Loucy (cell line): ENCODE results near the gene COL23A1.

Experiments
- H2AFZ ChIP-seq: fragments of 200-600 bp; sonication (generic); 2 replicates; pipeline ENCODE4 v1.6.0; 2016; ENCODE audit warnings: antibody characterized with exemption, mild to moderate bottlenecking, low read length, moderate library complexity
- H3F3A ChIP-seq: fragments of 200-600 bp; 2 replicates; pipeline ENCODE4 v1.6.0; 2016; ENCODE audit warnings: antibody characterized with exemption, low read depth, mild to moderate bottlenecking
- H3K27me3 ChIP-seq: fragments of 200-600 bp; sonication (generic); 2 replicates; pipeline ENCODE4 v1.6.1; 2014; ENCODE audit warnings: low read length, mild to moderate bottlenecking; ENCODE audit not compliant: insufficient read depth, poor library complexity, severe bottlenecking
- H3K36me3 ChIP-seq: fragments of 200-600 bp; sonication (generic); 2 replicates; pipeline ENCODE4 v1.6.1; 2016; ENCODE audit warnings: low read length; ENCODE audit not compliant: insufficient read depth
- H3K4me1 ChIP-seq: fragments of 200-600 bp; sonication (generic); 2 replicates; pipeline ENCODE4 v1.5.1; 2014; ENCODE audit warnings: low read length, mild to moderate bottlenecking; ENCODE audit not compliant: insufficient read depth, poor library complexity, severe bottlenecking
- H3K4me2 ChIP-seq: fragments of 200-600 bp; sonication (generic); 2 replicates; pipeline ENCODE4 v1.6.0; 2014; ENCODE audit warnings: antibody characterized with exemption, low read length, low read depth, mild to moderate bottlenecking; ENCODE audit not compliant: poor library complexity, severe bottlenecking
- H3K4me3 ChIP-seq: fragments of 200-600 bp; sonication (generic); 2 replicates; pipeline ENCODE4 v1.5.1; 2014; ENCODE audit warnings: low read length, mild to moderate bottlenecking, mixed read lengths; ENCODE audit not compliant: poor library complexity, severe bottlenecking
- H3K79me2 ChIP-seq: fragments of 200-600 bp; sonication (generic); 2 replicates; pipeline ENCODE4 v1.6.1; 2014; ENCODE audit warnings: low read length; ENCODE audit not compliant: insufficient read depth
- H3K9ac ChIP-seq: fragments of 200-600 bp; sonication (generic); 2 replicates; pipeline ENCODE4 v1.6.0; 2014; ENCODE audit warnings: mild to moderate bottlenecking, low read depth, low read length, moderate library complexity; ENCODE audit not compliant: poor library complexity, severe bottlenecking
- H3K9me2 ChIP-seq: fragments of 200-600 bp; sonication (generic); replicated peaks from 2 replicates; pipeline ENCODE4 v1.6.1; 2016; ENCODE audit warnings: low read depth, low read length, mixed read lengths
- H3K9me3 ChIP-seq: fragments of 200-600 bp; sonication (generic); 2 replicates; pipeline ENCODE4 v1.6.1; 2014; ENCODE audit warnings: mild to moderate bottlenecking, antibody characterized with exemption, low read length, low read depth; ENCODE audit not compliant: insufficient read depth
- H4K20me1 ChIP-seq: fragments of 200-600 bp; sonication (generic); 2 replicates; pipeline ENCODE4 v1.6.0; 2014; ENCODE audit warnings: antibody characterized with exemption, low read length, mild to moderate bottlenecking; ENCODE audit not compliant: insufficient read depth, poor library complexity, severe bottlenecking
- EZH2phosphoT487 ChIP-seq: fragments of 200-600 bp; IDR thresholded peaks from 2 replicates; pipeline ENCODE4 v1.6.1; 2018; ENCODE audit warnings: antibody characterized with exemption, mild to moderate bottlenecking, moderate library complexity, borderline replicate concordance
- TF ChIP-seq, protein P1 (sequence below): fragments of 200-600 bp; sonication (generic); conservative IDR thresholded peaks from 2 replicates; pipeline ENCODE4 v1.5.1; 2014; ENCODE audit warnings: mild to moderate bottlenecking, antibody characterized with exemption, low read length

The COL23A1 gene

GRCh38 chr5:178236679-178237078 is 353.5 kb downstream of the COL23A1 start:
- peaks cover 4% of the 10 kb centered on the region for H3K79me2 ChIP-seq
- no peak for TF ChIP-seq EZH2phosphoT487
- TF ChIP-seq, protein P1, sequence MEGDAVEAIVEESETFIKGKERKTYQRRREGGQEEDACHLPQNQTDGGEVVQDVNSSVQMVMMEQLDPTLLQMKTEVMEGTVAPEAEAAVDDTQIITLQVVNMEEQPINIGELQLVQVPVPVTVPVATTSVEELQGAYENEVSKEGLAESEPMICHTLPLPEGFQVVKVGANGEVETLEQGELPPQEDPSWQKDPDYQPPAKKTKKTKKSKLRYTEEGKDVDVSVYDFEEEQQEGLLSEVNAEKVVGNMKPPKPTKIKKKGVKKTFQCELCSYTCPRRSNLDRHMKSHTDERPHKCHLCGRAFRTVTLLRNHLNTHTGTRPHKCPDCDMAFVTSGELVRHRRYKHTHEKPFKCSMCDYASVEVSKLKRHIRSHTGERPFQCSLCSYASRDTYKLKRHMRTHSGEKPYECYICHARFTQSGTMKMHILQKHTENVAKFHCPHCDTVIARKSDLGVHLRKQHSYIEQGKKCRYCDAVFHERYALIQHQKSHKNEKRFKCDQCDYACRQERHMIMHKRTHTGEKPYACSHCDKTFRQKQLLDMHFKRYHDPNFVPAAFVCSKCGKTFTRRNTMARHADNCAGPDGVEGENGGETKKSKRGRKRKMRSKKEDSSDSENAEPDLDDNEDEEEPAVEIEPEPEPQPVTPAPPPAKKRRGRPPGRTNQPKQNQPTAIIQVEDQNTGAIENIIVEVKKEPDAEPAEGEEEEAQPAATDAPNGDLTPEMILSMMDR, result no peak
- no peaks in the 10 kb centered on the region for H3K27me3 ChIP-seq
- H3K4me2 ChIP-seq, result no peak overlapping the region
- H3K9me3 ChIP-seq, result no peaks in the 10 kb centered on the region
- H3K9me2 ChIP-seq, result no peaks in the 10 kb centered on the region
- no peaks in the 10 kb centered on the region for H3F3A ChIP-seq
- H2AFZ ChIP-seq, result no peak overlapping the region
- peaks cover 4% of the 10 kb centered on the region for H4K20me1 ChIP-seq
- H3K4me3 ChIP-seq, result no peak overlapping the region
- no peaks in the 10 kb centered on the region for H3K36me3 ChIP-seq
- no peak overlapping the region for H3K9ac ChIP-seq
- peaks cover 17% of the 10 kb centered on the region for H3K4me1 ChIP-seq

DNA sequence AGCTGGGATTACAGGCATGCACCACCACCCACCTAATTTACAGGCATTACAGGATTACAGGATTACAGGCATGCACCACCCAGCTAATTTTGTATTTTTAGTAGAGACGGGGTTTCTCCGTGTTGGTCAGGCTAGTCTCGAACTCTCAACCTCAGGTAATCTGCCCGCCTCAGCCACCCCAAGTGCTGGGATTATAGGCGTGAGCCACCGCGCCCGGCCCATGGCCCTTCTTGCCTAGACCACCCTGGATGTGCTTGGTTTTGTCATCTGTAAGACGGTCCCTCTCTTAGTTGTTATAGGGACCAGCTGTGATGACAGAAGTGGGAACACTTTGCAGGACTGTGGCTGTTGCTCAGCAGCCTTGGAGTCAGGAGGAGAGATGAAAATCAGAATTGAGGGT is 354.1 kb downstream of the COL23A1 start:
- no peaks in the 10 kb centered on the region for H3K36me3 ChIP-seq
- H3K4me1 ChIP-seq, result peaks cover 22% of the 10 kb centered on the region
- no peaks in the 10 kb centered on the region for H3K9me2 ChIP-seq
- no peak overlapping the region for H3K4me2 ChIP-seq
- TF ChIP-seq EZH2phosphoT487, result no peak
- no peaks in the 10 kb centered on the region for H3K27me3 ChIP-seq
- peaks cover 9% of the 10 kb centered on the region for H4K20me1 ChIP-seq
- no peak overlapping the region for H3K4me3 ChIP-seq
- no peaks in the 10 kb centered on the region for H3F3A ChIP-seq
- H3K9me3 ChIP-seq, result no peaks in the 10 kb centered on the region
- H3K9ac ChIP-seq, result no peak overlapping the region
- H2AFZ ChIP-seq, result no peak overlapping the region
- H3K79me2 ChIP-seq, result peaks cover 10% of the 10 kb centered on the region

GRCh38 chr5:178235588-178235974 is 354.6 kb downstream of the COL23A1 start:
- Histone ChIP-seq H3K4me3 (no peak overlapping the region), H2AFZ (no peak overlapping the region), H3F3A (no peaks in the 10 kb centered on the region), H3K9me2 (no peaks in the 10 kb centered on the region), H3K36me3 (no peaks in the 10 kb centered on the region), H3K79me2 (peaks cover 15% of the 10 kb centered on the region), H3K9ac (no peak overlapping the region), H4K20me1 (peaks cover 15% of the 10 kb centered on the region), H3K27me3 (no peaks in the 10 kb centered on the region), H3K4me2 (no peak overlapping the region), H3K9me3 (no peaks in the 10 kb centered on the region), H3K4me1 (peaks cover 25% of the 10 kb centered on the region)
- TF ChIP-seq, protein P1, result no peak
- no peak for TF ChIP-seq EZH2phosphoT487
